Amygdala (tissue), 56 donors: Measurements from ENCODE around the gene CYP27B1.
A peak's percentile ranks its signal among the peaks of the same experiment; 100 is the strongest.

ENCODE experiments used
- DNase-seq, 56 donors: peaks; one replicate each; lab custom pipeline; 2025; lab: John Stamatoyannopoulos, UW

CYP27B1 gene

DNA sequence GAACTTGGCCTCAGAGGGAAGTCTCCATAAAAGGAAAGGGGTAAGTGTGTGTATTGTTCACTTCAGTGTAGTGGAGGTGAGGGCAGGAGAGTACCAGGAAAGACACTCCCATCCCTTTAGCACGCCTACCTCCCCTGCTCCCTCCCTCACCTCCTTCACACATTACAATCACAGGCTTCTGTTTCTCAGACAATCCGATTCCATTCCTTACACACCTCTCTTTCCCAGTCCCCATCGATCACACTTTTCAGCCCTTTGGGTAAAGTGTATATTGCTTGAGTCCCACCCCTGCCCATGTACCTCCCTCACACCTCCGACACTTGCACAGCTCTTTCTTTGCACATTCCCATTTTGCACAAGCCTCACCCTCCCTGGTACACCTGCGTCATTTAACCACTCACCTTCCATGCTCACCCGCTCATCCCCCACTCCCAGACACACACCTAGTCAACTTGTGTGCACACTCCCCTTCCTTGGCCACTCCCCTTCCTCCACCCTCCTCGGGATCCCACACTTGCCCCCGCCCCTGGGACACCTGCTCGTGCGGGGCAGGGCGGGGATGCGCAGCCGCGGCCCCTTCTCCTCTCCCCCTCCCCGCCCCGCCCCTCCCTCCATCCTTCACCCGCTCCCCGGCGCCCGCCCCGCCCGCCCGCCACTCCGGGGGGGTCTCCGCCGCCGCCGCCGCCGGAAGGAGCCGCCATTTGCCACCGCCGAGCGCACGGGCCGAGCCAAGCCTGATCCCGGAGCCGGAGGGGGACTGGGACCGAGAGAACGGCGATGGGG is 12.3 kb downstream of the CYP27B1 start, which contains the start of gene MARCHF9:
Gene MARCHF9 (plus strand): TSS at position 693 of the 783 bp plus-strand sequence. CDS start 426 bp downstream, outside the sequence.
- DNase-seq: peak in 31 of 56 donors; percentile 8 to 72 (median 40)

DNA sequence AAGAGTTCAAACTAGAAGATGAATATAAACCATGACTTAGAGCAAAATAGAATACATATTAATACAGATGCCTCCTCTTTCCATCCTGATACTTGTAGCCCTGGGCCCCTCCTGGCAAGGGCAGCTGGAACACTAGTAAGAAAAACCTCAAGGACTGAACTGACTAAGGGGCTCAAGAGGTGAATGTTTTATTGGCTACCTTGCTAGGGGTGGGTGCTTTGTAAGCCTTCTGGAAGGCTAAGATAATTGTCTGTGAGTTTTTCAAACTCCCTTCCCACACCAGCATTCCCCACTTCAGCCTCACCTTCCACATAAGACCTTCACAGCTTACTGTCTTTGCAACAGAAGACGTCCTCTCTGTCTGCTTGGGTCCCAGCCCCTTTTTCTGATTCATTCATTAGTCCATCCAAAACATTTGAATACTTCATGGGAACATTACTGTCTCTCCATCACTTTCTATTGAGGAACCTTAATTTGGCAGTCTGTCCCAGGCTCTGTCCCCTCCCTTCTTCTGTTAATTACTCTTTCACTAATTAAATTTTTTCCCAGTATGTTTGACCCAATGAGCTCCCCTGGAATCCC is 13.0 kb downstream of the CYP27B1 start:
- no peak for DNase-seq

DNA sequence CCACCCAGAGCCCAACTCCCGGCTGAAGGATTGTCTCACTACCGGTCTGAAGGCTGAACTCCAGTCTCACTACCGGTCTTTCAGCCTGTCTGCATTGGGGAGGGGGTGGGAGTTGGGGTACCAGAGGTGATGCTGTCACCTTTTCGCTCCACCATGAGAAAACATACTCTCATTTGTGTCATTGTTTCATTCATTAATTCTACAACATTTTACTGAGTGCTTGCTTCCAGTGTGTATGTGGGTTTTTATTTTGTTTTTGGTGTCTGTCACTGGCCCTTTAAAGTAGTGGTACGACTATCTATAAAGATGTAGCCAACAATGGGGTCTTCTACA is 14.2 kb downstream of the CYP27B1 start:
- DNase-seq: no peak

GRCh38 chr12:57751788-57752667 is 14.8 kb downstream of the CYP27B1 start, which contains the start of gene CDK4:
Gene CDK4 (minus strand): TSS chr12:57752310. CDS start chr12:57751717, 593 bp downstream.
- peak; percentile 94 to 100 (median 100) for DNase-seq

DNA sequence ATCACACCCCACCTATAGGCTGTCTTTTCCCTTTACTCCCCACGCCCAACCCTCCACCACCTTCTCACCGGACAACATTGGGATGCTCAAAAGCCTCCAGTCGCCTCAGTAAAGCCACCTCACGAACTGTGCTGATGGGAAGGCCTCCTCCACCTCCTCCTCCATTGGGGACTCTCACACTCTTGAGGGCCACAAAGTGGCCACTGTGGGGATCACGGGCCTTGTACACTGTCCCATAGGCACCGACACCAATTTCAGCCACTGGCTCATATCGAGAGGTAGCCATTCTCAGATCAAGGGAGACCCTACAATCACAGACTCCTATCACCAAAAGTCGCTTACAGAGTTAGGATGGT is 15.5 kb downstream of the CYP27B1 start:
- no peak for DNase-seq

GRCh38 chr12:57750561-57751431 is 16.1 kb downstream of the CYP27B1 start:
- DNase-seq: no peak

DNA sequence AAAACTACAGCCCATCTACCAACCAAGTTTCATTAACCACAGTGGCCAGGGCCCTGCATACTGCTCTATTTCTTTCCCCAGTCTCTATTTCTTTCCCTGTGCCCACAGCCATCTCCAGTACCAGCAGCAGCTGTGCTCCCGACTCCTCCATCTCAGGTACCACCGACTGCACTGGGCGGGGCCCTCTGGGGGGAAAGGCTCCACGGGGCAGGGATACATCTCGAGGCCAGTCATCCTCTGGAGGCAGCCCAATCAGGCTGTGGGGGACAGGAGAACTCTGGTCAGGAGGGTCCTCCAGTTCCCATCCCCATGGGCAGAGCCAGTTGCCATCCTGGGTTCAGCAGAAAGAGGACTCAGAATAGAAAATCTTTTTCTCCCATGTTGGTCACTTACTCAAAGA is 17.8 kb downstream of the CYP27B1 start:
- DNase-seq: no peak

- no peak for DNase-seq
Measured at GRCh38 chr12:57746025-57746424, 20.9 kb downstream of the CYP27B1 start.

DNA sequence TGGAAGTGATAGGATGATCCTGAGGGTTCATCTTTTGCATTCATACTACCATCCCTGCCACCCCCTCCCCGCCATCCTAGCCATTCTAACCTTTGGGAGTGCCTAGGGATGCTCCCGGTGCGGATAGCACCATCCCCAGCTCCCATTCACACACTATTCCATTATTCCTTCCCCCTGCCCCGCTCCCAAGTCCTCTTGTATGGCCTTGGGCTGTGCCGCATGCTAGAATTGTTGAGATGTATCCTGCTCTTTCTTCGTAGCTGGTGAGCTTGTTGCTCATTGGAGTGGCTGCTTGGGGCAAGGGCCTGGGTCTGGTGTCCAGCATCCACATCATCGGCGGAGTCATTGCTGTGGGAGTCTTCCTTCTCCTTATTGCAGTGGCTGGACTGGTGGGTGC is 21.4 kb downstream of the CYP27B1 start:
- no peak for DNase-seq

DNA sequence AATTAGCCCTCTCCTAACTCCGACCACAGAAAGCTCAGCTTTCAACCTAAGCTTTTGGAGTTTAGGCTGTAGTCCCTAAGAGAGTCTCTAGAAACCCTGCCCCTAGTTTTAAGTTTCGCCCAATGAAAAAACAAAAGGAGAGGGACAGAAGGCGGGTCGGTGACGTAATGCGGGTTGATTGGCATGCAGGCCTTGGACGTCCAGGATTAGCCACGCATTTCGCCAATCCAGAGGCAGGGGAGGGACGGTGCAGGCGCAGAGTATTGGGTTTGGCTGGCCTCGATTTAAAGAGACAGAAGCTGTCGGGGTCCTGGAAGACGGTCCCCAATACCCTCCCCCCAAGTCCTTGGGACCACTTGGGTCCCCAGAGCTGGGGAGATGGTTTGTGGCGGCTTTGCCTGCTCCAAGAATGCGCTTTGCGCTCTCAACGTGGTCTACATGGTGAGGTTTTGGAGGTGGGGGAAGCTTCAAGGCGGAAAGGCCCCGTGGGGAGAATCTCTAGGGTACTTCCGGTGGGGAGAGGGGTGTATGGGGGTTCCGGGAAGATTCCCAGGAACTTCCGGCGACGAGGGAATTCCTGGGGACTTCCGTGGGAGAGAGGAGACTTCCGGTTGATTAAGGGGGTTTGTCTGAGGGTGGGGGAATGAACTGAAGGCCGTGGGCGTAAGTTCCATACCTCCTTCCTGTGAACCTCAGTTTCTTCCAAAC is 21.9 kb downstream of the CYP27B1 start, which contains the start of gene TSPAN31:
Gene TSPAN31 (plus strand): TSS at position 263 of the 708 bp plus-strand sequence. CDS start 116 bp downstream, at position 379.
- peak; percentile 60 to 99 (median 94) for DNase-seq

DNA sequence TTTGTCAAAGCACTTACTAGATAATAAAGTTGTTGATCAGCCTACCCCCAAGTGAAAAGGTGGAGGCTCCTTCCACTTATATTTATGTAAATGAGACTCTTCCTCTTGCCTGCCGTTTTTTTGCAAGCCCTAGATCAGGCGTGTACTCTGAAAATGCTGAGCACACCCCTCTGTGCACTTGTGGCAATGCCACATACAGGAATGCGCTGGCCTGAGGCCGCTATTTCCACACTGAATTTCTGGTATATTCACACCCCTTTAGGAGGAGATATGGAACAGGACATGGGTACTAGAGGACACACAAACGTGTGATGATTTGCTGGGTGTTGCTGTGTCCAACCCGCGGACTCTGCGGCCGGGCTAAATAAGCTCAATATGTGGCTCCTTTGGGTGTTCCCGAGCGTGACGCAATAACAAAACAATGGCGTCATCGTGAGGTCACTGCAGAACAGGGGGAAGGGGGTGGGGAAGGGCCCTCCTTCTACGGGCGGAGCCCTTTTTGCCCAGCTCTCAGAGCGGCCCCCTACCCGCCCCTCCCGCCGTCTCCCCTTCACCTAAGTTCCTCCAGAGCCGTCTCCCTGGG is 22.6 kb downstream of the CYP27B1 start:
- DNase-seq: peak in 24 of 56 donors; percentile 33 to 92 (median 70)

- DNase-seq: no peak
Measured at GRCh38 chr12:57743769-57744168, 23.1 kb downstream of the CYP27B1 start.

GRCh38 chr12:57741844-57742738 is 24.8 kb downstream of the CYP27B1 start:
- no peak for DNase-seq

- DNase-seq: no peak
Measured at GRCh38 chr12:57741413-57741789, 25.5 kb downstream of the CYP27B1 start.

- DNase-seq: peak in 20 of 56 donors; percentile 12 to 55 (median 28)
Measured at GRCh38 chr12:57740656-57741412, 26.0 kb downstream of the CYP27B1 start.

GRCh38 chr12:57739914-57740538 is 26.9 kb downstream of the CYP27B1 start:
- DNase-seq: peak in 2 of 56 donors; percentile 14 to 16

DNA sequence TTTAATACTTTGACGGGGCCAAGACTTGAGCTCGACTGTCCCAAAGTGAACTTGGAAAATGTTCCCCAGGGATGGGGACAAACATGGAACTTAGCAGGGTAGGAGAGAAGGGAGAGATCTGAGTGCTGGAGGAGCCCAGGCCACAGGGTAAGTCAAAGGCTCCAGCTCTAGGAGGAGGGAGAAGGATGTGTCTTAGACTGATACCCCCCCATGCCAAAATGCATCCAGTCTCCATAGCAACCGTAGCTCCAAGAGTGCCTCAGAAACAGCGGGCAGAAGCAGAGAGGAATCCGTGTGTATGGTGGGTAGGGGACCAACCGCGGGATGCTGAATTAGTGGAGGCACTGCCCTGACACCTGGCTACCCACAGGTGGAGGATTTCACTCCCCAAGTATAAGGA is 27.5 kb downstream of the CYP27B1 start:
- no peak for DNase-seq
